Body of pancreas (tissue), 4 donors: Measurements from ENCODE around the gene PRDM16.

ENCODE experiments used
- POLR2A ChIP-seq, 3 donors: fragments of 450-650 bp; IDR thresholded peaks; one replicate each; pipeline ENCODE4 v1.6.1; 2016; ENCODE audit warnings: antibody characterized with exemption in 3 of 3, mild to moderate bottlenecking in 2 of 3
- TF ChIP-seq, protein P1 (sequence below), 7 experiments: fragments of 450-650 bp in 4 of 7; fragments of 200-600 bp in 3 of 7; sonication (generic) in 3 of 7; IDR thresholded peaks; one replicate each; pipeline ENCODE4 v1.5.1; 2016 to 2019; ENCODE audit warnings: antibody characterized with exemption in 7 of 7

DNA sequence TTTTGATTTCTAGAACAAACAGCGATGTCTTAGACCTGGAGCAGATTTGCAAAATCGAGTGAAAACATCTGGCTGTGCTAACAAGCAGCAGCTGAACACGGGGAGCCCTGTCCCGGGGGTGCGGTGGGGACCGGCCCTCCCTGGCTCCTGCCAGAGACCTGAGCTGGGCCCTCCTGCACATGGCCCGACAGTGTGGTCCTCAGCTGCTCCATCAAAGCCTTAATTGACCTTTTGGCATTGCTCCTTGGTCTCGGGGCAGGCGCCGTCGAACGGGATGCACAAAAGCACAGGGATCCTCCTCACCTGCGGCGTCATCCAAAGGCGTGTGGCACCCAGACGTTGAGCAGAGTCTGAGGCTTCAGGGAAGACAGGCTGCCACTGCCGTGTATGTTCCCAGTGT is 73.2 kb downstream of the PRDM16 start:
- TF ChIP-seq, protein P1, sequence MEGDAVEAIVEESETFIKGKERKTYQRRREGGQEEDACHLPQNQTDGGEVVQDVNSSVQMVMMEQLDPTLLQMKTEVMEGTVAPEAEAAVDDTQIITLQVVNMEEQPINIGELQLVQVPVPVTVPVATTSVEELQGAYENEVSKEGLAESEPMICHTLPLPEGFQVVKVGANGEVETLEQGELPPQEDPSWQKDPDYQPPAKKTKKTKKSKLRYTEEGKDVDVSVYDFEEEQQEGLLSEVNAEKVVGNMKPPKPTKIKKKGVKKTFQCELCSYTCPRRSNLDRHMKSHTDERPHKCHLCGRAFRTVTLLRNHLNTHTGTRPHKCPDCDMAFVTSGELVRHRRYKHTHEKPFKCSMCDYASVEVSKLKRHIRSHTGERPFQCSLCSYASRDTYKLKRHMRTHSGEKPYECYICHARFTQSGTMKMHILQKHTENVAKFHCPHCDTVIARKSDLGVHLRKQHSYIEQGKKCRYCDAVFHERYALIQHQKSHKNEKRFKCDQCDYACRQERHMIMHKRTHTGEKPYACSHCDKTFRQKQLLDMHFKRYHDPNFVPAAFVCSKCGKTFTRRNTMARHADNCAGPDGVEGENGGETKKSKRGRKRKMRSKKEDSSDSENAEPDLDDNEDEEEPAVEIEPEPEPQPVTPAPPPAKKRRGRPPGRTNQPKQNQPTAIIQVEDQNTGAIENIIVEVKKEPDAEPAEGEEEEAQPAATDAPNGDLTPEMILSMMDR (IDR thresholded peaks at IDR 0.05): no peak
- TF ChIP-seq POLR2A (IDR thresholded peaks at IDR 0.05): no peak
